Activated T-cell treated with anti-CD3 and anti-CD28 coated beads, Interleukin-2, amount 50 U/mL, for 24 hours (primary cell): Measurements from ENCODE around the gene ZSCAN5A.

Source experiments
- DNase-seq: peaks from one replicate; pipeline ENCODE4 v3.0.0-alpha.2; 2020
- H3K27ac Mint-ChIP-seq: 2 replicates; pipeline ENCODE4 v1.8.0; 2020; ENCODE audit warnings: mild to moderate bottlenecking, mixed read lengths
- H3K27me3 Mint-ChIP-seq: 2 replicates; pipeline ENCODE4 v1.8.0; 2020; ENCODE audit warnings: mixed read lengths
- H3K36me3 Mint-ChIP-seq: 2 replicates; pipeline ENCODE4 v1.8.0; 2020; ENCODE audit warnings: low read depth, mixed read lengths
- H3K4me1 Mint-ChIP-seq: 2 replicates; pipeline ENCODE4 v1.8.0; 2020; ENCODE audit warnings: low read depth, mixed read lengths
- H3K4me3 Mint-ChIP-seq: 2 replicates; pipeline ENCODE4 v1.8.0; 2020; ENCODE audit warnings: mild to moderate bottlenecking, moderate library complexity, mixed read lengths
- H3K9me3 Mint-ChIP-seq: 2 replicates; pipeline ENCODE4 v1.8.0; 2020; ENCODE audit warnings: mixed read lengths

ZSCAN5A gene

GRCh38 chr19:56304243-56304642 is 10.4 kb downstream of the ZSCAN5A start:
- Mint-ChIP-seq H3K4me1 (peaks cover 17% of the 10 kb centered on the region), H3K27me3 (no peaks in the 10 kb centered on the region), H3K9me3 (peaks cover 3% of the 10 kb centered on the region), H3K36me3 (peaks cover 54% of the 10 kb centered on the region), H3K4me3 (no peak overlapping the region), H3K27ac (no peak overlapping the region)
- no peak for DNase-seq

GRCh38 chr19:56301886-56302620 is 12.6 kb downstream of the ZSCAN5A start:
- peak; percentile 37 for DNase-seq
- Mint-ChIP-seq H3K9me3 (peaks cover 3% of the 10 kb centered on the region), H3K36me3 (peaks cover 52% of the 10 kb centered on the region), H3K27me3 (no peaks in the 10 kb centered on the region), H3K4me3 (no peak overlapping the region), H3K4me1 (peaks cover 17% of the 10 kb centered on the region), H3K27ac (peak overlapping the region; percentile 85)

GRCh38 chr19:56301155-56301554 is 13.5 kb downstream of the ZSCAN5A start:
- H3K36me3 Mint-ChIP-seq, result peaks cover 60% of the 10 kb centered on the region
- H3K27ac Mint-ChIP-seq, result peak overlapping the region; percentile 85
- peaks cover 17% of the 10 kb centered on the region for H3K4me1 Mint-ChIP-seq

GRCh38 chr19:56299688-56300087 is 15.0 kb downstream of the ZSCAN5A start:
- Mint-ChIP-seq H3K36me3 (peaks cover 60% of the 10 kb centered on the region), H3K4me3 (no peak overlapping the region), H3K4me1 (peaks cover 17% of the 10 kb centered on the region), H3K27me3 (no peaks in the 10 kb centered on the region), H3K9me3 (peaks cover 3% of the 10 kb centered on the region), H3K27ac (no peak overlapping the region)
- DNase-seq, result no peak

More at GRCh38 chr19:56301155-56301554, 13.5 kb downstream of the ZSCAN5A start:
- Mint-ChIP-seq H3K4me3 (no peak overlapping the region), H3K9me3 (peaks cover 3% of the 10 kb centered on the region), H3K27me3 (no peaks in the 10 kb centered on the region)
- no peak for DNase-seq

- peaks cover 10% of the 10 kb centered on the region for H3K4me1 Mint-ChIP-seq
- H3K9me3 Mint-ChIP-seq, result peaks cover 3% of the 10 kb centered on the region
- H3K27me3 Mint-ChIP-seq, result no peaks in the 10 kb centered on the region
- no peak overlapping the region for H3K27ac Mint-ChIP-seq
- peaks cover 68% of the 10 kb centered on the region for H3K36me3 Mint-ChIP-seq
- no peak for DNase-seq
- no peak overlapping the region for H3K4me3 Mint-ChIP-seq
Measured at GRCh38 chr19:56297010-56297409, 17.6 kb downstream of the ZSCAN5A start.

GRCh38 chr19:56295531-56296455 is 18.8 kb downstream of the ZSCAN5A start:
- Mint-ChIP-seq H3K4me1 (peaks cover 8% of the 10 kb centered on the region), H3K9me3 (no peaks in the 10 kb centered on the region), H3K27ac (no peak overlapping the region), H3K27me3 (no peaks in the 10 kb centered on the region), H3K4me3 (no peak overlapping the region), H3K36me3 (peaks cover 70% of the 10 kb centered on the region)
- DNase-seq, result no peak

- Mint-ChIP-seq H3K27ac (no peak overlapping the region), H3K36me3 (peaks cover 70% of the 10 kb centered on the region)
- DNase-seq, result no peak
Measured at GRCh38 chr19:56294549-56294948, 20.1 kb downstream of the ZSCAN5A start.

GRCh38 chr19:56291867-56292266 is 22.8 kb downstream of the ZSCAN5A start:
- peaks cover 7% of the 10 kb centered on the region for H3K4me1 Mint-ChIP-seq
- no peak overlapping the region for H3K4me3 Mint-ChIP-seq
- peaks cover 64% of the 10 kb centered on the region for H3K36me3 Mint-ChIP-seq
- no peak overlapping the region for H3K27ac Mint-ChIP-seq
- no peak for DNase-seq
- no peaks in the 10 kb centered on the region for H3K27me3 Mint-ChIP-seq
- no peaks in the 10 kb centered on the region for H3K9me3 Mint-ChIP-seq

More at GRCh38 chr19:56294549-56294948, 20.1 kb downstream of the ZSCAN5A start:
- no peak overlapping the region for H3K4me3 Mint-ChIP-seq
- H3K9me3 Mint-ChIP-seq, result no peaks in the 10 kb centered on the region
- H3K27me3 Mint-ChIP-seq, result no peaks in the 10 kb centered on the region
- peaks cover 7% of the 10 kb centered on the region for H3K4me1 Mint-ChIP-seq

- Mint-ChIP-seq H3K4me1 (peaks cover 7% of the 10 kb centered on the region), H3K36me3 (peaks cover 56% of the 10 kb centered on the region), H3K27ac (no peak overlapping the region), H3K9me3 (no peaks in the 10 kb centered on the region), H3K27me3 (no peaks in the 10 kb centered on the region), H3K4me3 (no peak overlapping the region)
- DNase-seq, result no peak
Measured at GRCh38 chr19:56290104-56290503, 24.5 kb downstream of the ZSCAN5A start.

GRCh38 chr19:56284746-56285145 is 29.9 kb downstream of the ZSCAN5A start:
- Mint-ChIP-seq H3K27ac (no peak overlapping the region), H3K36me3 (peaks cover 24% of the 10 kb centered on the region), H3K4me3 (no peak overlapping the region), H3K27me3 (no peaks in the 10 kb centered on the region), H3K4me1 (no peaks in the 10 kb centered on the region), H3K9me3 (no peaks in the 10 kb centered on the region)
- DNase-seq, result no peak

- no peaks in the 10 kb centered on the region for H3K27me3 Mint-ChIP-seq
- peaks cover 26% of the 10 kb centered on the region for H3K36me3 Mint-ChIP-seq
- H3K27ac Mint-ChIP-seq, result no peak overlapping the region
- no peaks in the 10 kb centered on the region for H3K4me1 Mint-ChIP-seq
- no peaks in the 10 kb centered on the region for H3K9me3 Mint-ChIP-seq
- H3K4me3 Mint-ChIP-seq, result no peak overlapping the region
- DNase-seq, result no peak
Measured at GRCh38 chr19:56282809-56283208, 31.8 kb downstream of the ZSCAN5A start.

GRCh38 chr19:56273563-56274117 is 41.0 kb downstream of the ZSCAN5A start:
- Mint-ChIP-seq H3K4me3 (no peak overlapping the region), H3K27me3 (no peaks in the 10 kb centered on the region), H3K9me3 (peaks cover 5% of the 10 kb centered on the region), H3K4me1 (no peaks in the 10 kb centered on the region), H3K27ac (no peak overlapping the region), H3K36me3 (peaks cover 11% of the 10 kb centered on the region)
- no peak for DNase-seq

- peaks cover 5% of the 10 kb centered on the region for H3K36me3 Mint-ChIP-seq
- no peak for DNase-seq
- no peaks in the 10 kb centered on the region for H3K4me1 Mint-ChIP-seq
- H3K27me3 Mint-ChIP-seq, result no peaks in the 10 kb centered on the region
- H3K9me3 Mint-ChIP-seq, result peaks cover 4% of the 10 kb centered on the region
- H3K27ac Mint-ChIP-seq, result no peak within 1 kb of the TSS
- H3K4me3 Mint-ChIP-seq, result no peak within 1 kb of the TSS
Measured at GRCh38 chr19:56272161-56272798, 42.4 kb downstream of the ZSCAN5A start, which contains the start of gene EDDM13. TSS of gene EDDM13 (plus strand) at chr19:56272748. CDS start at chr19:56272835, 87 bp downstream.

GRCh38 chr19:56271151-56271550 is 43.5 kb downstream of the ZSCAN5A start:
- no peak overlapping the region for H3K27ac Mint-ChIP-seq
- no peaks in the 10 kb centered on the region for H3K4me1 Mint-ChIP-seq
- DNase-seq, result no peak
- H3K4me3 Mint-ChIP-seq, result no peak overlapping the region
- no peaks in the 10 kb centered on the region for H3K9me3 Mint-ChIP-seq
- no peaks in the 10 kb centered on the region for H3K27me3 Mint-ChIP-seq
- no peaks in the 10 kb centered on the region for H3K36me3 Mint-ChIP-seq
